ENCODE data around the gene ARMC3.

GRCh38 chr10:23013581-23014335, 85.9 kb downstream of the ARMC3 start:
- TF ChIP-seq ESRRA (IDR thresholded peaks at IDR 0.05; ENCODE audit: borderline replicate concordance, low read depth) (no peak), ZNF274 (IDR thresholded peaks at IDR 0.05; ENCODE audit: borderline replicate concordance, low read depth, low read length) (no peak), POLR2A (conservative IDR thresholded peaks at IDR 0.05) (no peak), TAF1 (IDR thresholded peaks at IDR 0.05; ENCODE audit: control insufficient read depth, extremely low read depth, insufficient read depth, low read length, severe bottlenecking) (no peak), SIN3A (IDR thresholded peaks at IDR 0.05; ENCODE audit: borderline replicate concordance in 2 of 2, control insufficient read depth in 1 of 2, low read depth in 2 of 2, low read length in 2 of 2) (no peak), JUND (IDR thresholded peaks at IDR 0.05; ENCODE audit: borderline replicate concordance, low read depth, low read length) (no peak), JUND (tag; IDR thresholded peaks at IDR 0.05; ENCODE audit: borderline replicate concordance, low read depth, low read length) (no peak), YBX1 (IDR thresholded peaks at IDR 0.05) (no peak), GATA2 (CRISPR knock-in tag; IDR thresholded peaks at IDR 0.05) (no peak)
- TF ChIP-seq, protein P1, sequence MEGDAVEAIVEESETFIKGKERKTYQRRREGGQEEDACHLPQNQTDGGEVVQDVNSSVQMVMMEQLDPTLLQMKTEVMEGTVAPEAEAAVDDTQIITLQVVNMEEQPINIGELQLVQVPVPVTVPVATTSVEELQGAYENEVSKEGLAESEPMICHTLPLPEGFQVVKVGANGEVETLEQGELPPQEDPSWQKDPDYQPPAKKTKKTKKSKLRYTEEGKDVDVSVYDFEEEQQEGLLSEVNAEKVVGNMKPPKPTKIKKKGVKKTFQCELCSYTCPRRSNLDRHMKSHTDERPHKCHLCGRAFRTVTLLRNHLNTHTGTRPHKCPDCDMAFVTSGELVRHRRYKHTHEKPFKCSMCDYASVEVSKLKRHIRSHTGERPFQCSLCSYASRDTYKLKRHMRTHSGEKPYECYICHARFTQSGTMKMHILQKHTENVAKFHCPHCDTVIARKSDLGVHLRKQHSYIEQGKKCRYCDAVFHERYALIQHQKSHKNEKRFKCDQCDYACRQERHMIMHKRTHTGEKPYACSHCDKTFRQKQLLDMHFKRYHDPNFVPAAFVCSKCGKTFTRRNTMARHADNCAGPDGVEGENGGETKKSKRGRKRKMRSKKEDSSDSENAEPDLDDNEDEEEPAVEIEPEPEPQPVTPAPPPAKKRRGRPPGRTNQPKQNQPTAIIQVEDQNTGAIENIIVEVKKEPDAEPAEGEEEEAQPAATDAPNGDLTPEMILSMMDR (IDR thresholded peaks at IDR 0.05 in 2 of 3, conservative IDR thresholded peaks at IDR 0.05 in 1 of 3; ENCODE audit: insufficient read depth in 2 of 3, low read depth in 1 of 3, low read length in 3 of 3), result no peak

Data from K562 (cell line).